GM18858 (cell line): ENCODE results near the gene ZNF366.

Experiments
- ATAC-seq: cut with Tn5 transposase; IDR thresholded peaks from one replicate; pipeline ENCODE4 v1.9.1; 2021; ENCODE audit not compliant: unreplicated experiment

ZNF366 gene

GRCh38 chr5:72441862-72442540 lies 65.2 kb downstream of the ZNF366 start:
- no peak for ATAC-seq

GRCh38 chr5:72441094-72441723 lies 66.0 kb downstream of the ZNF366 start:
- ATAC-seq: no peak

- peak; percentile 59 for ATAC-seq
Measured at GRCh38 chr5:72440207-72440638, 67.0 kb downstream of the ZNF366 start.

GRCh38 chr5:72439192-72439591 lies 68.0 kb downstream of the ZNF366 start:
- no peak for ATAC-seq

GRCh38 chr5:72438141-72438540 lies 69.1 kb downstream of the ZNF366 start:
- ATAC-seq: no peak

- no peak for ATAC-seq
Measured at GRCh38 chr5:72436796-72437471, 70.3 kb downstream of the ZNF366 start.

- ATAC-seq: no peak
Measured at GRCh38 chr5:72434781-72435437, 72.3 kb downstream of the ZNF366 start.

- no peak for ATAC-seq
Measured at GRCh38 chr5:72434056-72434780, 73.0 kb downstream of the ZNF366 start.

- ATAC-seq: no peak
Measured at GRCh38 chr5:72433522-72433921, 73.7 kb downstream of the ZNF366 start.

- no peak for ATAC-seq
Measured at GRCh38 chr5:72428669-72429068, 78.5 kb downstream of the ZNF366 start.

GRCh38 chr5:72427488-72428437 lies 79.4 kb downstream of the ZNF366 start:
- no peak for ATAC-seq

GRCh38 chr5:72427016-72427415 lies 80.2 kb downstream of the ZNF366 start:
- no peak for ATAC-seq

GRCh38 chr5:72426019-72426418 lies 81.2 kb downstream of the ZNF366 start:
- ATAC-seq: no peak

GRCh38 chr5:72418271-72418670 lies 88.9 kb downstream of the ZNF366 start:
- no peak for ATAC-seq

- ATAC-seq: no peak
Measured at GRCh38 chr5:72417333-72418062, 89.7 kb downstream of the ZNF366 start.

GRCh38 chr5:72415616-72416325 lies 91.4 kb downstream of the ZNF366 start:
- ATAC-seq: no peak

- ATAC-seq: no peak
Measured at GRCh38 chr5:72412283-72413055, 94.7 kb downstream of the ZNF366 start.
